ENCODE results near the gene TTC39B. TPM values are rescaled to one million over a fixed set of nuclear protein-coding genes. Genes with fewer than 3 reads are reported as not detected.
A peak's percentile ranks its signal among the peaks of the same experiment; 100 is the strongest.

The TTC39B gene
- total RNA-seq, 2 experiments from 2014 or later: 43.9 to 46.4 TPM

- peak; percentile 86 for DNase-seq
- Mint-ChIP-seq H3K36me3 (ENCODE audit: low read depth) (peaks cover 31% of the 10 kb centered on the region), H3K4me1 (ENCODE audit: low read depth) (peaks cover 73% of the 10 kb centered on the region), H3K27ac (peak overlapping the region; percentile 95), H3K4me3 (peak overlapping the region; percentile 66), H3K9me3 (peaks cover 13% of the 10 kb centered on the region), H3K27me3 (ENCODE audit: low read depth) (no peaks in the 10 kb centered on the region)
- intact Hi-C loops (cut with micrococcal nuclease): loop anchor here (1.0 to 10.0 kb wide), 9 partner anchors 11 to 975 kb away; partner anchors contain the start of genes CCDC171, SNAPC3 and ZDHHC21
- CTCF ChIA-PET: interaction anchor here (0.6 to 1.2 kb wide), 5 partner anchors 8 to 307 kb away, joined by 3 to 5 read pairs (median 3); no protein-coding TSS in a partner anchor
These were observed 7.6 kb downstream of the TTC39B start for GRCh38 chr9:15299374-15299939.

GRCh38 chr9:15298362-15298761 is 8.7 kb downstream of the TTC39B start:
- intact Hi-C loops (cut with micrococcal nuclease): loop anchor here (2.0 to 10.0 kb wide), 5 partner anchors 234 to 974 kb away; partner anchors contain the start of genes CCDC171 and ZDHHC21
- Mint-ChIP-seq H3K27me3 (ENCODE audit: low read depth) (no peaks in the 10 kb centered on the region), H3K4me3 (peak overlapping the region; percentile 66), H3K9me3 (peaks cover 13% of the 10 kb centered on the region), H3K36me3 (ENCODE audit: low read depth) (peaks cover 29% of the 10 kb centered on the region), H3K27ac (peak overlapping the region; percentile 95), H3K4me1 (ENCODE audit: low read depth) (peaks cover 80% of the 10 kb centered on the region)
- DNase-seq: no peak
- CTCF ChIA-PET: no interaction called here

- intact Hi-C loops (cut with micrococcal nuclease): loop anchor here (1.0 to 10.0 kb wide), 5 partner anchors 18 to 971 kb away; partner anchors contain the start of gene ZDHHC21
- peaks cover 86% of the 10 kb centered on the region for H3K4me1 Mint-ChIP-seq (ENCODE audit: low read depth)
- H3K27ac Mint-ChIP-seq: peak overlapping the region; percentile 95
- CTCF ChIA-PET: interaction anchor here (0.6 kb wide), 1 partner anchor 41 kb away, joined by 4 read pairs; no protein-coding TSS in a partner anchor
- H3K36me3 Mint-ChIP-seq (ENCODE audit: low read depth): peaks cover 36% of the 10 kb centered on the region
- no peaks in the 10 kb centered on the region for H3K27me3 Mint-ChIP-seq (ENCODE audit: low read depth)
- peak overlapping the region; percentile 63 for H3K4me3 Mint-ChIP-seq
- DNase-seq: peak; percentile 40
- H3K9me3 Mint-ChIP-seq: peaks cover 16% of the 10 kb centered on the region
These were observed 11.1 kb downstream of the TTC39B start for GRCh38 chr9:15295761-15296405.

GRCh38 chr9:15294604-15295003 is 12.4 kb downstream of the TTC39B start:
- DNase-seq: no peak
- peak overlapping the region; percentile 95 for H3K27ac Mint-ChIP-seq
- intact Hi-C loops (cut with micrococcal nuclease): loop anchor here (5.0 to 10.0 kb wide), 4 partner anchors 238 to 970 kb away; partner anchors contain the start of gene ZDHHC21
- H3K9me3 Mint-ChIP-seq: peaks cover 16% of the 10 kb centered on the region
- CTCF ChIA-PET: interaction anchor here (0.8 to 1.1 kb wide), 3 partner anchors 17 to 128 kb away, joined by 3 read pairs; no protein-coding TSS in a partner anchor
- peaks cover 35% of the 10 kb centered on the region for H3K36me3 Mint-ChIP-seq (ENCODE audit: low read depth)
- H3K27me3 Mint-ChIP-seq (ENCODE audit: low read depth): no peaks in the 10 kb centered on the region
- no peak overlapping the region for H3K4me3 Mint-ChIP-seq
- peaks cover 77% of the 10 kb centered on the region for H3K4me1 Mint-ChIP-seq (ENCODE audit: low read depth)

- Mint-ChIP-seq H3K4me1 (ENCODE audit: low read depth) (peaks cover 69% of the 10 kb centered on the region), H3K36me3 (ENCODE audit: low read depth) (peaks cover 31% of the 10 kb centered on the region), H3K27me3 (ENCODE audit: low read depth) (no peaks in the 10 kb centered on the region), H3K27ac (peak overlapping the region; percentile 95), H3K9me3 (peaks cover 14% of the 10 kb centered on the region), H3K4me3 (peak overlapping the region; percentile 60)
- CTCF ChIA-PET: interaction anchor here (0.8 to 1.1 kb wide), 3 partner anchors 16 to 129 kb away, joined by 3 read pairs; no protein-coding TSS in a partner anchor
- intact Hi-C loops (cut with micrococcal nuclease): loop anchor here (10.0 kb wide), 2 partner anchors 599 to 969 kb away; partner anchors contain the start of gene ZDHHC21
- DNase-seq: peak; percentile 62
These were observed 13.2 kb downstream of the TTC39B start for GRCh38 chr9:15293804-15294316.

GRCh38 chr9:15293084-15293483 is 13.9 kb downstream of the TTC39B start:
- Mint-ChIP-seq H3K36me3 (ENCODE audit: low read depth) (peaks cover 24% of the 10 kb centered on the region), H3K27ac (peak overlapping the region; percentile 95), H3K27me3 (ENCODE audit: low read depth) (no peaks in the 10 kb centered on the region), H3K4me1 (ENCODE audit: low read depth) (peaks cover 65% of the 10 kb centered on the region), H3K9me3 (peaks cover 7% of the 10 kb centered on the region), H3K4me3 (peak overlapping the region; percentile 46)
- CTCF ChIA-PET: interaction anchor here (0.7 to 1.0 kb wide), 4 partner anchors 11 to 81 kb away, joined by 3 to 10 read pairs (median 4); no protein-coding TSS in a partner anchor
- intact Hi-C loops (cut with micrococcal nuclease): loop anchor here (10.0 kb wide), 2 partner anchors 598 to 968 kb away; partner anchors contain the start of gene ZDHHC21
- DNase-seq: no peak

GRCh38 chr9:15289603-15290002 is 17.4 kb downstream of the TTC39B start:
- peaks cover 18% of the 10 kb centered on the region for H3K36me3 Mint-ChIP-seq (ENCODE audit: low read depth)
- no peak for DNase-seq
- CTCF ChIA-PET: no interaction called here
- no peak overlapping the region for H3K27ac Mint-ChIP-seq
- no peak overlapping the region for H3K4me3 Mint-ChIP-seq
- H3K9me3 Mint-ChIP-seq: peaks cover 4% of the 10 kb centered on the region
- H3K4me1 Mint-ChIP-seq (ENCODE audit: low read depth): peaks cover 52% of the 10 kb centered on the region
- no peaks in the 10 kb centered on the region for H3K27me3 Mint-ChIP-seq (ENCODE audit: low read depth)
- intact Hi-C loops (cut with micrococcal nuclease): loop anchor here (10.0 kb wide), 2 partner anchors 595 to 965 kb away; partner anchors contain the start of gene ZDHHC21

GRCh38 chr9:15287309-15287708 is 19.7 kb downstream of the TTC39B start:
- H3K4me3 Mint-ChIP-seq: no peak overlapping the region
- intact Hi-C loops (cut with micrococcal nuclease): no loop called here
- CTCF ChIA-PET: interaction anchor here (0.7 to 2.4 kb wide), 4 partner anchors 10 to 77 kb away, joined by 3 to 12 read pairs (median 3); no protein-coding TSS in a partner anchor
- DNase-seq: no peak
- H3K27me3 Mint-ChIP-seq (ENCODE audit: low read depth): no peaks in the 10 kb centered on the region
- no peak overlapping the region for H3K27ac Mint-ChIP-seq
- H3K4me1 Mint-ChIP-seq (ENCODE audit: low read depth): peaks cover 39% of the 10 kb centered on the region
- H3K36me3 Mint-ChIP-seq (ENCODE audit: low read depth): peaks cover 11% of the 10 kb centered on the region
- H3K9me3 Mint-ChIP-seq: peaks cover 4% of the 10 kb centered on the region

- intact Hi-C loops (cut with micrococcal nuclease): no loop called here
- peaks cover 3% of the 10 kb centered on the region for H3K9me3 Mint-ChIP-seq
- peaks cover 38% of the 10 kb centered on the region for H3K4me1 Mint-ChIP-seq (ENCODE audit: low read depth)
- no peak overlapping the region for H3K27ac Mint-ChIP-seq
- no peak for DNase-seq
- H3K27me3 Mint-ChIP-seq (ENCODE audit: low read depth): no peaks in the 10 kb centered on the region
- peaks cover 10% of the 10 kb centered on the region for H3K36me3 Mint-ChIP-seq (ENCODE audit: low read depth)
- CTCF ChIA-PET: interaction anchor here (1.2 to 2.4 kb wide), 2 partner anchors 9 to 25 kb away, joined by 3 to 12 read pairs; no protein-coding TSS in a partner anchor
- no peak overlapping the region for H3K4me3 Mint-ChIP-seq
These were observed 20.7 kb downstream of the TTC39B start for GRCh38 chr9:15286161-15286821.

- no peaks in the 10 kb centered on the region for H3K27me3 Mint-ChIP-seq (ENCODE audit: low read depth)
- H3K36me3 Mint-ChIP-seq (ENCODE audit: low read depth): peaks cover 6% of the 10 kb centered on the region
- H3K4me1 Mint-ChIP-seq (ENCODE audit: low read depth): peaks cover 36% of the 10 kb centered on the region
- no peak overlapping the region for H3K4me3 Mint-ChIP-seq
- no peak overlapping the region for H3K27ac Mint-ChIP-seq
- H3K9me3 Mint-ChIP-seq: peaks cover 2% of the 10 kb centered on the region
- DNase-seq: no peak
- CTCF ChIA-PET: interaction anchor here (1.1 kb wide), 1 partner anchor 29 kb away, joined by 3 read pairs; no protein-coding TSS in a partner anchor
- intact Hi-C loops (cut with micrococcal nuclease): no loop called here
These were observed 24.3 kb downstream of the TTC39B start for GRCh38 chr9:15282567-15283285.

- intact Hi-C loops (cut with micrococcal nuclease): no loop called here
- Mint-ChIP-seq H3K4me3 (no peak overlapping the region), H3K9me3 (no peaks in the 10 kb centered on the region), H3K27ac (no peak overlapping the region), H3K27me3 (ENCODE audit: low read depth) (no peaks in the 10 kb centered on the region), H3K4me1 (ENCODE audit: low read depth) (peaks cover 28% of the 10 kb centered on the region), H3K36me3 (ENCODE audit: low read depth) (peaks cover 2% of the 10 kb centered on the region)
- DNase-seq: no peak
- CTCF ChIA-PET: interaction anchor here (1.5 kb wide), 1 partner anchor 13 kb away, joined by 4 read pairs; no protein-coding TSS in a partner anchor
These were observed 26.4 kb downstream of the TTC39B start for GRCh38 chr9:15280647-15281046.

Data from activated naive CD4-positive, alpha-beta T cell treated with anti-CD3 and anti-CD28 coated beads for 36 hours (primary cell).